Common myeloid progenitor, CD34-positive (primary cell): ENCODE measurements around the gene GNAT2.

Experiments
- CTCF ChIA-PET: fragments of 350-600 bp; sonication (Branson Sonifier 250); formaldehyde crosslinking; loops from one replicate; lab custom pipeline; 2021; ENCODE audit warnings: antibody characterized with exemption; lab: Charles Lee
- POLR2A ChIA-PET: fragments of 350-600 bp; sonication (Branson Sonifier 250); formaldehyde crosslinking; loops from one replicate; lab custom pipeline; 2021; ENCODE audit warnings: antibody characterized with exemption; lab: Charles Lee
- DNase-seq, 3 donors: peaks; one replicate each; pipeline versions ENCODE4 v3.0.0 to v3.0.0-alpha.2; 2013
- H3K27ac ChIP-seq, 2 experiments: 1 replicate in 1 of 2; 2 replicates in 1 of 2; pipeline ENCODE4 v1.7.0; 2013; ENCODE audit warnings: inconsistent platforms in 2 of 2, low read length in 2 of 2, mild to moderate bottlenecking in 2 of 2, low read depth in 1 of 2, moderate library complexity in 1 of 2; ENCODE audit not compliant: severe bottlenecking in 2 of 2, insufficient read depth in 1 of 2, poor library complexity in 1 of 2
- H3K27me3 ChIP-seq, 5 experiments: replicated peaks in 2 of 5; 1 replicate in 3 of 5; 2 replicates in 2 of 5; pipeline versions ENCODE4 v1.6.1 to v1.7.0; 2013; ENCODE audit warnings: low read length in 4 of 5, mild to moderate bottlenecking in 2 of 5, moderate library complexity in 2 of 5, inconsistent platforms in 1 of 5; ENCODE audit not compliant: insufficient read depth in 5 of 5, control insufficient read depth in 4 of 5
- H3K36me3 ChIP-seq, 4 experiments: 1 replicate in 2 of 4; 2 replicates in 2 of 4; pipeline versions ENCODE4 v1.6.1 to v1.7.0; 2013; ENCODE audit warnings: low read length in 3 of 4, control low read depth in 1 of 4, mild to moderate bottlenecking in 1 of 4; ENCODE audit not compliant: control insufficient read depth in 4 of 4, insufficient read depth in 4 of 4
- H3K4me1 ChIP-seq, 4 experiments: 1 replicate in 3 of 4; 2 replicates in 1 of 4; pipeline versions ENCODE4 v1.6.1 to v1.7.1; 2013; ENCODE audit warnings: low read length in 3 of 4, mild to moderate bottlenecking in 3 of 4, control low read depth in 1 of 4, inconsistent platforms in 1 of 4, moderate library complexity in 1 of 4; ENCODE audit not compliant: control insufficient read depth in 4 of 4, insufficient read depth in 4 of 4; ENCODE audit errors: control extremely low read depth in 1 of 4
- H3K4me3 ChIP-seq, 7 experiments: 1 replicate in 4 of 7; 2 replicates in 3 of 7; pipeline versions ENCODE4 v1.5.1 to v1.7.0; 2013; ENCODE audit warnings: mild to moderate bottlenecking in 7 of 7, low read length in 6 of 7, moderate library complexity in 6 of 7, inconsistent platforms in 2 of 7, low read depth in 2 of 7, control low read depth in 1 of 7; ENCODE audit not compliant: insufficient read depth in 4 of 7, control insufficient read depth in 1 of 7; ENCODE audit errors: extremely low read depth in 1 of 7
- H3K9me3 ChIP-seq, 5 experiments: 1 replicate in 4 of 5; 2 replicates in 1 of 5; pipeline versions ENCODE4 v1.6.1 to v1.7.1; 2013; ENCODE audit warnings: low read length in 4 of 5, mild to moderate bottlenecking in 2 of 5, inconsistent platforms in 1 of 5, low read depth in 1 of 5, moderate library complexity in 1 of 5; ENCODE audit not compliant: control insufficient read depth in 4 of 5, insufficient read depth in 2 of 5; ENCODE audit errors: control extremely low read depth in 1 of 5
- WGBS: methylation state at CpG from one replicate; pipeline ENCODE4 v1.1.5; 2013; ENCODE audit not compliant: insufficient coverage; 5-methylcytosine and 5-hydroxymethylcytosine counted together

The GNAT2 gene

DNA sequence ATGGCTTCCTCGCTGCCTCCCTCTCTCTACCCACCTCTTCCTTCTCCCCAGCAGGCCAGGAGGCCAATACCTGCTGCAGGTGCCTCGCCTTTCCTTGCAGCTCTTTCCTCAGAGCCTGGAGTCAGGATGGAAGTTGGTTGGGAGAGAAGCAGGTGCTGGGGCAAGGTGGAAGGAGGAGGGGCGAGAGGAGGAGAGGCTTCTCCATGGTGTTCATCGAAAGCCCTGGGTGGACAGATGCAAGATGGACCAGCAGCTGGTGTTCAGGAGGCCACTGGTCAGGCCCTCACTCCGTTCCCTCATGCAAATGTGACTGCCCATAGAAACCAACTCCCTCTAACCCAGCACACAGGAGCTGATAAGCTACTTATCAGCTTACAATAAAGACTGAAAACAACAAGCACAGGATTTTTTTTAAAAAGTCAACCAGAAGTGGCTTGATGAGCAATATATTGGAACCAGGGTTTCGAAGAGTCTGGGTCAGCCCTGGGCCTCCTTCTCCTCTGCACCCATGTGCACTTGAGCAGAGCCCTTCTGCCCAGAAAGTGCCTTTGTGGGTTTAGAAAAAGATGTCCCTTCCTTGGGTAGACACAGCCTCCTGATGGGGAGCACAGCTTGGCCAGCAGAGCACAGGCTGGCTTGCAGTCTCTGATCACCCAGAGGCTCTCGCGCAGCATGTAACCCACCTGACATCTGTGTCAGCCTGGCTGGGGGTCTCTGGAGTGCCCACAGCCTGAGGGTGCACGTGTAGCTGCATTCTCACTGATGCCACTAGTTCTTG, 19.8 kb upstream of the GNAT2 start:
- H3K27ac ChIP-seq = no peak overlapping the region
- no peaks in the 10 kb centered on the region for H3K36me3 ChIP-seq
- H3K4me3 ChIP-seq = no peak overlapping the region
- WGBS = 80% methylated on average over 5 of the region's 9 CpGs
- H3K9me3 ChIP-seq = no peaks in the 10 kb centered on the region
- no peak for DNase-seq
- CTCF ChIA-PET = interaction anchor here (0.6 to 25.8 kb wide), 30 partner anchors 9 to 372 kb away, joined by 3 to 430 read pairs (median 8); partner anchors contain the start of genes AHCYL1, AMPD2, GNAI3 and GNAT2
- POLR2A ChIA-PET = interaction anchor here (1.2 kb wide), 1 partner anchor 134 kb away, joined by 4 read pairs; no protein-coding TSS in a partner anchor
- H3K27me3 ChIP-seq = no peaks in the 10 kb centered on the region
- peaks cover 0 to 44% (median 20%) of the 10 kb centered on the region in 4 experiments for H3K4me1 ChIP-seq

DNA sequence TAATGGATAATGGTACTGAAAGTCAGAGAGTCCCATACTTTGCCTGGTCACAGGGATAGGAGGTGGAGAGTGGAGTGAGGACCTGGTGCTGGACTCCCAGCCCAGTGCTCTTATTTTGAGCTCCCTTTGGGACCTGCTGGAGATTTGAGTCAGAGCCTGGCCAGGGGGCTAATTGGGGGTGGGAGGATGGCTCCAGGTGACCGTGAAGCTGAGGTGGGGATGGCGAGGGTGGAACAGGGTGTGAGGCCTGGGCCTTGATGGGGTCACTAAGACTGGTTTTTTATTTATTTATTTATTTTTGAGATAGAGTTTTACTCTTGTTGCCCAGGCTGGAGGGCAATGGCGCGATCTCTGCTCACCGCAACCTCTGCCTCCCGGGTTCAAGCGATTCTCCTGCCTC, 18.0 kb upstream of the GNAT2 start:
- peaks cover 0 to 33% (median 13%) of the 10 kb centered on the region in 4 experiments for H3K4me1 ChIP-seq
- no peak for DNase-seq
- no peak overlapping the region for H3K4me3 ChIP-seq
- ChIA-PET POLR2A (interaction anchor here (0.9 kb wide), 1 partner anchor 125 kb away, joined by 3 read pairs; no protein-coding TSS in a partner anchor), CTCF (interaction anchor here (1.0 to 25.8 kb wide), 10 partner anchors 7 to 346 kb away, joined by 3 to 430 read pairs (median 44); partner anchors contain the start of genes AHCYL1, CYB561D1, GNAI3 and GPR61)
- no peaks in the 10 kb centered on the region for H3K27me3 ChIP-seq
- 100% methylated on average over 6 of the region's 7 CpGs for WGBS
- peaks cover 0 to 5% (median 2%) of the 10 kb centered on the region in 4 experiments for H3K36me3 ChIP-seq
- no peak overlapping the region for H3K27ac ChIP-seq
- H3K9me3 ChIP-seq = no peaks in the 10 kb centered on the region

DNA sequence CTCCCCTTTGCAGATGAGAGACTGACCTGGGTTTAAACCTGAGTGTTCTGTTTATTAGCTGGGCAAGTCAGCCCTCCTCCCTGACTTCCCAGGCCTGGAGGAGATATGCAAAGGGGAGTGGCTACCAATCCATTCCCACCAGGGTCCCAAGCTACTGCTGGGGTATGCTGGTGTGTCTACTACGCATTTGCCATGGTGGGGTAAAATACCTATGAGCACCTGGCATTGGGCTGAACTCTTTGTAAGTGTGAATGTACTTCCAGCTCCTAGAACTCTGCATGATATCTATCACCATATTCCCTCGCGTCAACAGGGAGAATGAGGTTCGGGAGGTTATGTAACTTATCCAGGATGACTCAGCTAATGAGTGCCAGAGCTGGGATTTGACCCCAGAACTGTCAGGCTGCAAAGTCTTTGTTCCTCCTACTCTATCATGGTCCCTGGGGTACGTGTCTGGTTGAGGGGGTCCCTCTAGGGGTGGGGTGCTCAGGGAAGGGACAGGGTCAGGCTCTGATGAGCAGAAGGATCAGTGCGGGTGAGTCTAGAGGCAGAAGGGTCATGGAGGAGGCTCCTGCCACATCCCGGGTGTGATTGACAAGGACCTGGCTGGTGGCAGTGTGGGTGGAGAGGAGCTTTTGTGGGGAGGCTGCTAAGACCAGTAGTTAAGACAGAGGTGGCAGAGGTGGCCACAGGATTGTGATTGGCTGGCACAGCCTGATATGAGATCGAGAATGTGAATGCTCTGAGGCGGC, 17.0 kb upstream of the GNAT2 start:
- peaks cover 0 to 28% (median 13%) of the 10 kb centered on the region in 4 experiments for H3K4me1 ChIP-seq
- no peak for DNase-seq
- peaks cover 0 to 16% (median 11%) of the 10 kb centered on the region in 4 experiments for H3K36me3 ChIP-seq
- POLR2A ChIA-PET = interaction anchor here (0.9 to 1.1 kb wide), 2 partner anchors 88 to 126 kb away, joined by 3 read pairs; no protein-coding TSS in a partner anchor
- H3K4me3 ChIP-seq = no peak overlapping the region
- no peaks in the 10 kb centered on the region for H3K27me3 ChIP-seq
- WGBS = 85% methylated on average over 5 of the region's 9 CpGs
- CTCF ChIA-PET = interaction anchor here (0.6 to 25.8 kb wide), 13 partner anchors 9 to 615 kb away, joined by 3 to 430 read pairs (median 6); partner anchors contain the start of genes AHCYL1, CYB561D1, GNAI3 and GPR61
- no peak overlapping the region for H3K27ac ChIP-seq
- H3K9me3 ChIP-seq = no peaks in the 10 kb centered on the region

DNA sequence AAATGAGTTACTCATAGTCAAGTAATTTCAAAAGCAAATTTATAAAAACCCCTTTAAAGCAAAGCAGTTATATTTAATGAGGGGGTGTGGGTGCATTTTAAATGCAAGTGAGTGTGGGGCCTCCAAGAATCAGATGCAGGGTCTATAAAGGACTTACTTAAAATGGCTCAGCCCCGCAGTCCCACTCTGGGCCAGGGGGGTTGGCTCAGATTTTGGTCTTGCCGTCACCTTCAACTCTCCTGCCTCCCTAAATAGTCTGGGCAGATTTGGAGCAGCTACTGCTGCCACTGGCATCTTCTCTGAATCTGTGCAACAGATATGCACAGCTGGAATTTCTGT, 16.4 kb upstream of the GNAT2 start:
- H3K36me3 ChIP-seq = peaks cover 4 to 21% (median 16%) of the 10 kb centered on the region in 4 experiments
- no peak overlapping the region for H3K4me3 ChIP-seq
- 89% methylated on average over 2 of the region's 2 CpGs for WGBS
- POLR2A ChIA-PET = interaction anchor here (1.1 kb wide), 1 partner anchor 88 kb away, joined by 3 read pairs; no protein-coding TSS in a partner anchor
- peaks cover 0 to 23% (median 12%) of the 10 kb centered on the region in 4 experiments for H3K4me1 ChIP-seq
- no peaks in the 10 kb centered on the region for H3K9me3 ChIP-seq
- no peak for DNase-seq
- H3K27me3 ChIP-seq = no peaks in the 10 kb centered on the region
- no peak overlapping the region for H3K27ac ChIP-seq
- CTCF ChIA-PET = interaction anchor here (0.9 to 25.8 kb wide), 10 partner anchors 12 to 376 kb away, joined by 3 to 430 read pairs (median 16); partner anchors contain the start of genes CYB561D1, GNAI3, GPR61 and GSTM4

DNA sequence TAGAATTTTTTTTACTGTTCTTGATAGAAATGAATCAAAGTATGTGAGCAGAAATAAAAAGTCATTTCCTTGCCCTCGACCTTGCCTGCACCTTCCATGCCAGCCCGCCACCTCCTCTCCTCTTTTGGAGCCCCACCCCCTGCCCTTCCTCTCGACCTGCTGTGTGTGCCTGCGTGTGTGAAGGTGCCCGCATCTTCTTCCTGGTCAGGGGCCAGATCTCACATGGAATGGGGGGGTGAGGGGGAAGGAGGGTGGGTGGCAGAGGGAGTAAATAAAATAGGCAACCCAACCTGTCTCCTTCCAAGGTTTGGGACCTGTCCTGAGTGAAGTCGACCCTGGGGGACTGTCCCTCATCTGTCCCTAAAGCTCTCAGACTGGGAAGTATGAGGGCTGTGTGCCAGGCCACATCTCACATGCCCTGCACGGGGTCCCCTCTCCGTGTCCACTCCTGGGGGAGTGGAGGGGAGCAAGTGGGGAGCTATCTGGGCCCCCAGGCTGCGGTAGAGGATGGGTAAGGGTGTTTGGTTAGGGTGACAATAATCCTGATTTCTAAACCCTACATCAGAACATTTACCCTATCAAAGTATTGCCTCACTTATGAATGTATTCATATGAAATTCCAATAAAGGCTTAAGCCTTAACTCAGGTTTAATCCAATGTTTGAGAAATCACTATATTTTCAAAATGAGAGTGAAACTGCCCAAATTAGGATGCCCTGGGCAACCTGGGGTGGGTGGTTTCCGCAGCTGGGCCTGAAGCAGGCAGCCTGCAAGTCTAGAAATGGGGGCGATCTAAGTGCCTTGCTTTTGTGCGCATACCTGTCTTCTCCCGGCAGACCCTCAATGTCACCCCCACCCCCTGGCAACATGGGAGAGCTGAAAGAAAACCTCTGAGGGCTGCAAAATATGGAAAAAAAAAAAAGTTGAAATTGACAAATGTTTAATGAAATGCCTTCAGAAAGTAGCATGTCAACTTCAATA, 15.6 kb upstream of the GNAT2 start:
- H3K9me3 ChIP-seq = no peaks in the 10 kb centered on the region
- peaks cover 0 to 15% (median 8%) of the 10 kb centered on the region in 4 experiments for H3K4me1 ChIP-seq
- H3K36me3 ChIP-seq = peaks cover 4 to 27% (median 21%) of the 10 kb centered on the region in 4 experiments
- H3K27ac ChIP-seq = no peak overlapping the region
- no peaks in the 10 kb centered on the region for H3K27me3 ChIP-seq
- WGBS = 60% methylated on average over 2 of the region's 13 CpGs
- peak in 1 of 3 donors; percentile 41 for DNase-seq
- ChIA-PET POLR2A (interaction anchor here (1.1 kb wide), 1 partner anchor 87 kb away, joined by 3 read pairs; no protein-coding TSS in a partner anchor), CTCF (interaction anchor here (0.8 to 25.8 kb wide), 11 partner anchors 11 to 376 kb away, joined by 3 to 430 read pairs (median 6); partner anchors contain the start of genes GNAI3, GPR61 and GSTM4)
- H3K4me3 ChIP-seq = no peak overlapping the region

DNA sequence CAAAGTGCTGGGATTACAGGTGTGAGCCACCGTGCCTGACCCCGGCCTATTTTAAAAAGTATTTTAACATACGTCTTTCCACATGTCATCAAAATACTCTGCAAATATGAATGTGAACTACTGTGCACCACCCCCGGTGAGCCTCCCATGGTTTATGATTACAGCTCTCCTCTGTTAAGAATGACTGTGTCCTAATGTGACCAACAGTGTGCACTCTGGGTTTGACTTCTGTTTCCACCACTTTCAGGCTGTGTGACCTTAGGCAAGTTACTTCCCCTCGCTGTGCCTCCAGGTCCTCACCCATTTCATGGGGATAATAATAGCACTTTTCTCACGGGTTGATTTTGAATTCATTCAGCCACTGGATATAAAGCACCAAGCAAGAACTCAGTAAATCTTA, 14.9 kb upstream of the GNAT2 start:
- H3K9me3 ChIP-seq = no peaks in the 10 kb centered on the region
- DNase-seq = no peak
- no peaks in the 10 kb centered on the region for H3K27me3 ChIP-seq
- WGBS = 82% methylated on average over 4 of the region's 6 CpGs
- ChIA-PET CTCF (interaction anchor here (0.8 to 25.8 kb wide), 6 partner anchors 12 to 144 kb away, joined by 3 to 430 read pairs (median 156); partner anchors contain the start of genes GNAI3, GPR61 and GSTM4), POLR2A (no interaction called here)
- no peak overlapping the region for H3K4me3 ChIP-seq
- H3K36me3 ChIP-seq = peaks cover 7 to 34% (median 28%) of the 10 kb centered on the region in 4 experiments
- H3K4me1 ChIP-seq = peaks cover 0 to 9% (median 4%) of the 10 kb centered on the region in 4 experiments
- no peak overlapping the region for H3K27ac ChIP-seq
